IMR-90 (cell line): Measurements from ENCODE around the gene SERPINA12. TPM values are rescaled to one million over a fixed set of nuclear protein-coding genes. Genes with fewer than 3 reads are reported as not detected.

ENCODE experiments used
- ATAC-seq: fragments of 200-7000 bp; cut with Tn5 transposase; 2 replicates; pipeline ENCODE4 v1.9.1; 2020; ENCODE audit warnings: low read depth, mild to moderate bottlenecking, moderate library complexity
- BruUV-seq: library from RNA; stranded (reverse); fragments of 400-500 nt; replicated peaks from 2 replicates; lab custom pipeline; 2021; lab: Mats Ljungman, UMichigan
- CTCF ChIA-PET: fragments of 300-600 bp; formaldehyde crosslinking; extraction: SDS; loops from one replicate; lab custom pipeline; 2021; ENCODE audit warnings: antibody characterized with exemption; lab: Yijun Ruan, JAX
- POLR2A ChIA-PET: fragments of 300-600 bp; sonication (Branson Sonifier 250); formaldehyde crosslinking; loops from one replicate; lab custom pipeline; 2022; ENCODE audit warnings: antibody characterized with exemption; ENCODE audit not compliant: unreplicated experiment; lab: Charles Lee
- DNase-seq: peaks from one replicate; pipeline ENCODE4 v3.0.0; 2013
- H2AFZ ChIP-seq: replicated peaks from 2 replicates; pipeline ENCODE3; 2013; ENCODE audit warnings: low read length, mild to moderate bottlenecking; ENCODE audit not compliant: poor library complexity
- H2AK5ac ChIP-seq: 2 replicates; pipeline ENCODE4 v1.6.1; 2013; ENCODE audit warnings: low read depth, low read length, inconsistent platforms
- H2AK9ac ChIP-seq: replicated peaks from 2 replicates; pipeline ENCODE3; 2013; ENCODE audit warnings: mild to moderate bottlenecking, low read depth, low read length, moderate library complexity; ENCODE audit not compliant: poor library complexity
- H2BK120ac ChIP-seq: 2 replicates; pipeline ENCODE4 v1.6.1; 2013; ENCODE audit warnings: low read depth, low read length, inconsistent platforms
- H2BK15ac ChIP-seq: 3 replicates; pipeline ENCODE4 v1.6.1; 2013; ENCODE audit warnings: low read depth, low read length, inconsistent platforms
- H2BK20ac ChIP-seq: 2 replicates; pipeline ENCODE4 v1.6.1; 2013; ENCODE audit warnings: low read depth, mild to moderate bottlenecking, inconsistent platforms, low read length, moderate library complexity
- H2BK5ac ChIP-seq: 2 replicates; pipeline ENCODE4 v1.6.1; 2013; ENCODE audit warnings: mild to moderate bottlenecking, low read depth, low read length, inconsistent platforms; ENCODE audit not compliant: poor library complexity, severe bottlenecking
- H3K14ac ChIP-seq: replicated peaks from 2 replicates; pipeline ENCODE4 v1.6.1; 2013; ENCODE audit warnings: low read depth, low read length, inconsistent platforms
- H3K18ac ChIP-seq: 2 replicates; pipeline ENCODE4 v1.6.1; 2013; ENCODE audit warnings: low read depth, low read length, control low read depth
- H3K23ac ChIP-seq: 2 replicates; pipeline ENCODE4 v1.6.1; 2013; ENCODE audit warnings: low read depth, low read length, inconsistent platforms
- H3K27ac ChIP-seq: 2 replicates; pipeline ENCODE4 v1.5.1; 2013; ENCODE audit warnings: mild to moderate bottlenecking, control low read depth, low read length; ENCODE audit not compliant: insufficient read depth
- H3K27me3 ChIP-seq: 2 replicates; pipeline ENCODE4 v1.6.1; 2013; ENCODE audit warnings: low read length; ENCODE audit not compliant: control insufficient read depth, insufficient read depth
- H3K36me3 ChIP-seq: 2 replicates; pipeline ENCODE4 v1.6.1; 2013; ENCODE audit warnings: low read length, mixed read lengths; ENCODE audit not compliant: control insufficient read depth, insufficient read depth
- H3K4ac ChIP-seq: 2 replicates; pipeline ENCODE4 v1.6.1; 2013; ENCODE audit warnings: low read depth, low read length, inconsistent platforms
- H3K4me1 ChIP-seq: 2 replicates; pipeline ENCODE4 v1.6.1; 2013; ENCODE audit warnings: low read length, mixed read lengths; ENCODE audit not compliant: control insufficient read depth, insufficient read depth
- H3K4me2 ChIP-seq: 2 replicates; pipeline ENCODE4 v1.6.1; 2013; ENCODE audit warnings: low read depth, mild to moderate bottlenecking, control low read depth, low read length, moderate library complexity
- H3K4me3 ChIP-seq: 2 replicates; pipeline ENCODE4 v1.5.1; 2013; ENCODE audit warnings: low read depth, mild to moderate bottlenecking, control low read depth, low read length, moderate library complexity; ENCODE audit not compliant: insufficient read depth
- H3K56ac ChIP-seq: 2 replicates; pipeline ENCODE4 v1.6.1; 2013; ENCODE audit warnings: low read length, inconsistent platforms; ENCODE audit not compliant: insufficient read depth; ENCODE audit errors: extremely low read depth
- H3K79me1 ChIP-seq, 2 experiments: 2 replicates each; pipeline ENCODE4 v1.6.1; 2013; ENCODE audit warnings: low read length in 2 of 2, inconsistent platforms in 1 of 2, low read depth in 1 of 2
- H3K9ac ChIP-seq: 2 replicates; pipeline ENCODE4 v1.6.1; 2013; ENCODE audit warnings: low read depth, low read length, control low read depth
- H3K9me1 ChIP-seq: 2 replicates; pipeline ENCODE4 v1.6.1; 2013; ENCODE audit warnings: low read length, inconsistent platforms; ENCODE audit not compliant: insufficient read depth
- H3K9me3 ChIP-seq: 2 replicates; pipeline ENCODE4 v1.6.1; 2013; ENCODE audit warnings: low read length; ENCODE audit not compliant: control insufficient read depth, insufficient read depth
- H4K20me1 ChIP-seq: 2 replicates; pipeline ENCODE4 v1.6.1; 2013; ENCODE audit warnings: low read length, inconsistent platforms; ENCODE audit not compliant: insufficient read depth
- H4K5ac ChIP-seq: 2 replicates; pipeline ENCODE4 v1.6.1; 2013; ENCODE audit warnings: mild to moderate bottlenecking, low read depth, low read length, control low read depth
- H4K8ac ChIP-seq, 2 experiments: 2 replicates each; pipeline ENCODE4 v1.6.1; 2013; ENCODE audit warnings: low read depth in 2 of 2, low read length in 2 of 2, control low read depth in 1 of 2, inconsistent platforms in 1 of 2
- H4K91ac ChIP-seq: 2 replicates; pipeline ENCODE4 v1.6.1; 2013; ENCODE audit warnings: low read depth, low read length, inconsistent platforms; ENCODE audit not compliant: insufficient read depth
- BHLHE40 ChIP-seq: fragments of 150-350 bp; IDR thresholded peaks from 2 replicates; pipeline ENCODE4 v1.6.1; 2016; ENCODE audit warnings: mild to moderate bottlenecking, low read depth, low read length
- CEBPB ChIP-seq: IDR thresholded peaks from 2 replicates; pipeline ENCODE4 v1.6.1; 2012; ENCODE audit warnings: low read depth, low read length, improper control_type of control experiment
- CHD1 ChIP-seq: IDR thresholded peaks from 2 replicates; pipeline ENCODE4 v1.6.1; 2012; ENCODE audit warnings: low read depth, low read length, improper control_type of control experiment
- CTCF ChIP-seq: conservative IDR thresholded peaks from 2 replicates; pipeline ENCODE4 v1.5.1; 2012; ENCODE audit warnings: mild to moderate bottlenecking, low read depth, low read length, improper control_type of control experiment
- FOS ChIP-seq: fragments of 150-350 bp; IDR thresholded peaks from 2 replicates; pipeline ENCODE4 v1.6.1; 2016; ENCODE audit warnings: low read depth, low read length
- MAFK ChIP-seq: IDR thresholded peaks from 2 replicates; pipeline ENCODE4 v1.6.1; 2012; ENCODE audit warnings: low read depth, low read length, improper control_type of control experiment
- MAZ ChIP-seq: IDR thresholded peaks from 2 replicates; pipeline ENCODE4 v1.6.1; 2012; ENCODE audit warnings: low read depth, mild to moderate bottlenecking, low read length, improper control_type of control experiment, moderate library complexity, borderline replicate concordance
- MXI1 ChIP-seq: IDR thresholded peaks from 2 replicates; pipeline ENCODE4 v1.6.1; 2012; ENCODE audit warnings: low read depth, mild to moderate bottlenecking, low read length, moderate library complexity, borderline replicate concordance
- NFE2L2 ChIP-seq: fragments of 150-350 bp; IDR thresholded peaks from 2 replicates; pipeline ENCODE4 v1.6.1; 2016; ENCODE audit warnings: low read depth, mild to moderate bottlenecking, low read length
- POLR2A ChIP-seq: IDR thresholded peaks from 2 replicates; pipeline ENCODE4 v1.6.1; 2012; ENCODE audit warnings: mild to moderate bottlenecking, low read depth, low read length
- RAD21 ChIP-seq: IDR thresholded peaks from 2 replicates; pipeline ENCODE4 v1.6.1; 2012; ENCODE audit warnings: low read length, improper control_type of control experiment
- RCOR1 ChIP-seq: IDR thresholded peaks from 2 replicates; pipeline ENCODE4 v1.6.1; 2012; ENCODE audit warnings: mild to moderate bottlenecking, low read length, improper control_type of control experiment; ENCODE audit not compliant: insufficient replicate concordance
- RFX5 ChIP-seq: IDR thresholded peaks from 2 replicates; pipeline ENCODE4 v1.8.0; 2012; ENCODE audit warnings: low read depth, mild to moderate bottlenecking, low read length, moderate library complexity
- SMC3 ChIP-seq: fragments of 150-350 bp; IDR thresholded peaks from 2 replicates; pipeline ENCODE4 v1.6.1; 2016; ENCODE audit warnings: low read depth, mild to moderate bottlenecking, antibody characterized with exemption, low read length, moderate library complexity
- WGBS, 2 experiments: methylation state at CpG; one replicate each; pipeline versions ENCODE4 v1.1.5 to v1.1.7; 2013; ENCODE audit warnings: missing lambda C conversion rate in 2 of 2; ENCODE audit not compliant: insufficient read length in 1 of 2; ENCODE audit errors: extremely low coverage in 2 of 2; 5-methylcytosine and 5-hydroxymethylcytosine counted together
- dilution Hi-C: fragments of 300-500 bp; cut with HindIII; formaldehyde crosslinking; loops from one replicate; pipeline ENCODE4 v1.14.3; 2018; ENCODE audit warnings: low sequenced_read_pairs; ENCODE audit not compliant: unreplicated experiment
- in situ Hi-C: fragments of 300-500 bp; cut with MboI; formaldehyde crosslinking; loops from 3 replicates; pipeline ENCODE4 v1.14.3; 2019; ENCODE audit warnings: low sequenced_read_pairs, inconsistent platforms, mixed read lengths
- intact Hi-C: fragments of 100-400 bp; cut with micrococcal nuclease; formaldehyde crosslinking; loops from 2 replicates; pipeline ENCODE4 v1.10.0; 2022
- polyA plus RNA-seq, 3 experiments: library from polyadenylated mRNA; depleted of rRNA; stranded (reverse); fragments of >200 nt; gene quantifications; 2 replicates each; pipeline ENCODE4 v1.2.3, GENCODE V29; 2012; ENCODE audit warnings: low replicate concordance in 1 of 3
- total RNA-seq: library from RNA; depleted of rRNA; stranded (reverse); fragments of >200 nt; gene quantifications from 2 replicates; pipeline ENCODE4 v1.2.3, GENCODE V29; 2012
- TF ChIP-seq, protein P1 (sequence below): fragments of 150-350 bp; IDR thresholded peaks from 2 replicates; pipeline ENCODE4 v1.6.1; 2017; ENCODE audit warnings: mild to moderate bottlenecking, antibody characterized with exemption, low read length, low read depth
- TF ChIP-seq, protein P2 (sequence below): fragments of 150-350 bp; IDR thresholded peaks from 2 replicates; pipeline ENCODE4 v1.6.1; 2016; ENCODE audit warnings: low read depth, mild to moderate bottlenecking, low read length, moderate library complexity, borderline replicate concordance

The SERPINA12 gene
- total and polyA plus RNA-seq, 2 of the 4 experiments (the other 2 are of a cell fraction) = not detected

GRCh38 chr14:94466706-94467370 lies 42.4 kb downstream of the SERPINA12 start:
- Histone ChIP-seq H3K18ac (no peak overlapping the region), H3K56ac (no peak overlapping the region), H3K23ac (no peak overlapping the region), H3K4me1 (no peaks in the 10 kb centered on the region), H4K20me1 (no peaks in the 10 kb centered on the region), H3K9ac (no peak overlapping the region), H3K79me1 (no peaks in the 10 kb centered on the region), H4K5ac (no peak overlapping the region), H3K4me2 (no peak overlapping the region), H2BK120ac (no peak overlapping the region), H2BK15ac (no peak overlapping the region), H2BK5ac (no peak overlapping the region), H2BK20ac (no peak overlapping the region), H3K14ac (no peak overlapping the region), H3K27ac (no peak overlapping the region), H2AFZ (no peak overlapping the region), H3K9me1 (no peaks in the 10 kb centered on the region), H3K36me3 (no peaks in the 10 kb centered on the region), H2AK9ac (no peak overlapping the region), H2AK5ac (no peak overlapping the region), H3K4me3 (no peak overlapping the region), H4K8ac (no peak overlapping the region), H3K4ac (no peak overlapping the region), H3K9me3 (no peaks in the 10 kb centered on the region), H3K27me3 (no peaks in the 10 kb centered on the region), H4K91ac (no peak overlapping the region)
- POLR2A ChIA-PET = no interaction called here
- BruUV-seq = no TSS peak
- dilution Hi-C loops (no loop called here), in situ Hi-C loops (no loop called here), intact Hi-C loops (no loop called here)
- TF ChIP-seq MXI1 = no peak
- TF ChIP-seq FOS = no peak
- TF ChIP-seq NFE2L2 = no peak
- no peak for TF ChIP-seq RCOR1
- no peak for TF ChIP-seq CTCF
- TF ChIP-seq MAFK = no peak
- TF ChIP-seq MAZ = no peak
- TF ChIP-seq RFX5 = no peak
- TF ChIP-seq, protein P1, sequence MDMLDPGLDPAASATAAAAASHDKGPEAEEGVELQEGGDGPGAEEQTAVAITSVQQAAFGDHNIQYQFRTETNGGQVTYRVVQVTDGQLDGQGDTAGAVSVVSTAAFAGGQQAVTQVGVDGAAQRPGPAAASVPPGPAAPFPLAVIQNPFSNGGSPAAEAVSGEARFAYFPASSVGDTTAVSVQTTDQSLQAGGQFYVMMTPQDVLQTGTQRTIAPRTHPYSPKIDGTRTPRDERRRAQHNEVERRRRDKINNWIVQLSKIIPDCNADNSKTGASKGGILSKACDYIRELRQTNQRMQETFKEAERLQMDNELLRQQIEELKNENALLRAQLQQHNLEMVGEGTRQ = no peak
- no peak for TF ChIP-seq SMC3
- TF ChIP-seq BHLHE40 = no peak
- TF ChIP-seq RAD21 = no peak
- no peak for TF ChIP-seq POLR2A
- TF ChIP-seq CEBPB = no peak
- no peak for TF ChIP-seq CHD1
- TF ChIP-seq, protein P2, sequence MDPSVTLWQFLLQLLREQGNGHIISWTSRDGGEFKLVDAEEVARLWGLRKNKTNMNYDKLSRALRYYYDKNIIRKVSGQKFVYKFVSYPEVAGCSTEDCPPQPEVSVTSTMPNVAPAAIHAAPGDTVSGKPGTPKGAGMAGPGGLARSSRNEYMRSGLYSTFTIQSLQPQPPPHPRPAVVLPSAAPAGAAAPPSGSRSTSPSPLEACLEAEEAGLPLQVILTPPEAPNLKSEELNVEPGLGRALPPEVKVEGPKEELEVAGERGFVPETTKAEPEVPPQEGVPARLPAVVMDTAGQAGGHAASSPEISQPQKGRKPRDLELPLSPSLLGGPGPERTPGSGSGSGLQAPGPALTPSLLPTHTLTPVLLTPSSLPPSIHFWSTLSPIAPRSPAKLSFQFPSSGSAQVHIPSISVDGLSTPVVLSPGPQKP = no peak
- no peak for DNase-seq
- WGBS, 2 experiments = no CpG with 5 or more reads among the region's 3 CpGs
- CTCF ChIA-PET = no interaction called here
- no peak for ATAC-seq
